Mesothelial cell of epicardium (in vitro differentiated cells): ENCODE results near the gene ERGIC1. TPM values are rescaled to one million over a fixed set of nuclear protein-coding genes. Genes with fewer than 3 reads are reported as not detected.

Source experiments
- DNase-seq, 2 experiments: peaks; one replicate each; pipeline ENCODE4 v3.0.0; 2021; ENCODE audit warnings: low spot score in 2 of 2; ENCODE audit not compliant: unreplicated experiment in 2 of 2
- H3K27ac Mint-ChIP-seq: 2 replicates; pipeline ENCODE4 v1.8.0; 2021; ENCODE audit warnings: mixed read lengths
- H3K27me3 Mint-ChIP-seq: 2 replicates; pipeline ENCODE4 v1.8.0; 2021; ENCODE audit warnings: low read depth, mixed read lengths
- H3K36me3 Mint-ChIP-seq: 2 replicates; pipeline ENCODE4 v1.8.0; 2021; ENCODE audit warnings: mixed read lengths
- H3K4me1 Mint-ChIP-seq: 2 replicates; pipeline ENCODE4 v1.8.0; 2021; ENCODE audit warnings: mixed read lengths
- H3K4me3 Mint-ChIP-seq: 2 replicates; pipeline ENCODE4 v1.8.0; 2021; ENCODE audit warnings: mild to moderate bottlenecking, moderate library complexity, mixed read lengths
- H3K9me3 Mint-ChIP-seq: 2 replicates; pipeline ENCODE4 v1.8.0; 2021; ENCODE audit warnings: mixed read lengths
- total RNA-seq: library from RNA; stranded (reverse); gene quantifications from 3 replicates; pipeline ENCODE4 v1.2.1, GENCODE V29; 2021
- TF ChIP-seq, protein P1 (sequence below): fragments of 200-600 bp; sonication (generic); IDR thresholded peaks from one replicate; pipeline ENCODE4 v1.5.0; 2021; ENCODE audit warnings: antibody characterized with exemption; ENCODE audit not compliant: unreplicated experiment

Gene ERGIC1
- total RNA-seq, 1 donor from 2014 or later: 107 TPM

DNA sequence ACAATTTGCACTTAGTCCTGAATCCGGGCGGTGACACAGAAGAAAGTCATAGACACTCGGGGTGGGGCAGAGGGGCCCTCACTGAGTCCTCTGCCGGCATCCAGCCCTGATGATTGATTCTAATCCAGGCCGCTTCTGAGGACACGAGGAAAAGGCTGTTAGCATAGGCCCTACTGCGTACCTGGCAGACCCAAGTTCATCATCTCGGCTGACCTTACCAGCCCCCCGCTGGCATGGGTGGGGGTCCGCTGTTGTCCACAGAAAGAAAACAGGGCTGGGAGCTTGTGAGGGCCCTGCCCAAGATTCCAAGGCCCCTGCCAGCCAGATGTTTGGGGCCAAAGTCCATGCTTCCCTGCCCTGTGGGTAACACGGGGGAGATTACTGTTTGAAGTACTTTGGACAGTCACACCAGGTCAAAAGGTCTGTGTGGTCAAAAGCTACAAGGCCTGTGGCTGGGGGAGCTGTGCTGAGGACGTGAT, 24.5 kb downstream of the ERGIC1 start:
- Mint-ChIP-seq H3K36me3 (peaks cover 4% of the 10 kb centered on the region), H3K27me3 (no peaks in the 10 kb centered on the region), H3K4me3 (no peak overlapping the region), H3K27ac (no peak overlapping the region), H3K4me1 (no peaks in the 10 kb centered on the region), H3K9me3 (no peaks in the 10 kb centered on the region)
- TF ChIP-seq, protein P1, sequence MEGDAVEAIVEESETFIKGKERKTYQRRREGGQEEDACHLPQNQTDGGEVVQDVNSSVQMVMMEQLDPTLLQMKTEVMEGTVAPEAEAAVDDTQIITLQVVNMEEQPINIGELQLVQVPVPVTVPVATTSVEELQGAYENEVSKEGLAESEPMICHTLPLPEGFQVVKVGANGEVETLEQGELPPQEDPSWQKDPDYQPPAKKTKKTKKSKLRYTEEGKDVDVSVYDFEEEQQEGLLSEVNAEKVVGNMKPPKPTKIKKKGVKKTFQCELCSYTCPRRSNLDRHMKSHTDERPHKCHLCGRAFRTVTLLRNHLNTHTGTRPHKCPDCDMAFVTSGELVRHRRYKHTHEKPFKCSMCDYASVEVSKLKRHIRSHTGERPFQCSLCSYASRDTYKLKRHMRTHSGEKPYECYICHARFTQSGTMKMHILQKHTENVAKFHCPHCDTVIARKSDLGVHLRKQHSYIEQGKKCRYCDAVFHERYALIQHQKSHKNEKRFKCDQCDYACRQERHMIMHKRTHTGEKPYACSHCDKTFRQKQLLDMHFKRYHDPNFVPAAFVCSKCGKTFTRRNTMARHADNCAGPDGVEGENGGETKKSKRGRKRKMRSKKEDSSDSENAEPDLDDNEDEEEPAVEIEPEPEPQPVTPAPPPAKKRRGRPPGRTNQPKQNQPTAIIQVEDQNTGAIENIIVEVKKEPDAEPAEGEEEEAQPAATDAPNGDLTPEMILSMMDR: no peak
- DNase-seq: no peak

DNA sequence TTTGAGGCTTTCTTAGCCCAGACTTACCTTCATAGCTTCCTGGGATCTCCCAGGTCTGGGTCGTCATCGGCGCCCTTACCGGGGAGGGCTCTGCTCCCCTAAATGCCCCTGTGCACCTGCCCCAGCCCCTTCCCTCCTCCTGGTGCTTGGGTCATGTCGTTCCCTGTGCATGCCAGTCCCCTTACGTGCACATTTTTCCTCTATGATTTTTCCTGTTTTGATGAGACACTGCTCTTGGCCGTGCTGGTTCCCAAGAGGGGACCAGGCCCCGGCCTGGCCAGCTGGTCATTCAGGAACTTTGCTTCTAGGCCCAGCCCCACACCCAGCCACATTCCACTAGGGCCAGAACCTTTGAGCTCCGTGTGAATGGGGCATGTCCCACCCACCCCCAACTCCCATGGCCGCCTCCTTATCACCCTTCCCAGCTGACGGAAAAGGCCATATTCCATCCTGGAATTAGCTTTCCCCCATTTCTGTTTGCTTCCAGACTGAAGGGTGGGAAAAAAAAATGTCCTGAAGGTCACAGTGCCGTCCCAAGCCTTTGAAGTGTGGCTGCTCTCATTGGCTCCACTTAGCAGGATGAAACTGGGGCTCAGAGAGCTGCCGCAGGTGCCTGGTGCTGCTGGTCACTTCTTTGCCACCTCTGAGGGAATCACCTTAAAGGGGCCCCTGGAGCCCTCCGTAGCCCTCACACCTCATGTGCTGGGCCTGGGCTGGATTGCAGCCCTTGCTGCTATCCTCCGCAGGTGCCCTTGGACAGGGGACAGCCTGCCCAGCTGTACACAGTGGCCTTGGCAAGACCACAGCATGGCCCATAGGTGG, 25.1 kb downstream of the ERGIC1 start:
- Mint-ChIP-seq H3K36me3 (peaks cover 4% of the 10 kb centered on the region), H3K27ac (no peak overlapping the region), H3K4me1 (no peaks in the 10 kb centered on the region), H3K27me3 (no peaks in the 10 kb centered on the region), H3K9me3 (no peaks in the 10 kb centered on the region), H3K4me3 (no peak overlapping the region)
- TF ChIP-seq, protein P1: no peak
- DNase-seq: no peak

DNA sequence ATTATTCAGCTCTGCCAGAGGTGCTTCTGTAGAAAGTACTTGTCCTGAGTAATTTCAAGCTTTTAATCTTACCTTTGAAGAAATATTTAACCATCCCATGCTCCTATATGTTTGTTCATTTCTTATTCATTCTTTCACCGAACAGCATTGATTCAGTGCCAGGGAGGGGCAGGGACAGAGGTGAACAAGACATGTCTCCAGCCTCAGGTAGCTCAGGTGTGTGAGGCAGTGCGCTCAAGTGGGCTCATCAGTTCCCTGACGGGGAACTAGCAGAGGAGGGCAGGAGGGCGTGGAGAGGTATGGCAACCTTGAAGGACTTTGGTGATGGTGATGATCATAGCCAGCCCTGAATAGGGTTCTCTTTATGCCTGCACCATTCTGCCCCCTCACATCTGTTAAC, 25.9 kb downstream of the ERGIC1 start:
- Mint-ChIP-seq H3K4me1 (no peaks in the 10 kb centered on the region), H3K27ac (peak overlapping the region; percentile 22), H3K27me3 (no peaks in the 10 kb centered on the region), H3K36me3 (peaks cover 4% of the 10 kb centered on the region), H3K4me3 (no peak overlapping the region), H3K9me3 (no peaks in the 10 kb centered on the region)
- TF ChIP-seq, protein P1: no peak
- no peak for DNase-seq

DNA sequence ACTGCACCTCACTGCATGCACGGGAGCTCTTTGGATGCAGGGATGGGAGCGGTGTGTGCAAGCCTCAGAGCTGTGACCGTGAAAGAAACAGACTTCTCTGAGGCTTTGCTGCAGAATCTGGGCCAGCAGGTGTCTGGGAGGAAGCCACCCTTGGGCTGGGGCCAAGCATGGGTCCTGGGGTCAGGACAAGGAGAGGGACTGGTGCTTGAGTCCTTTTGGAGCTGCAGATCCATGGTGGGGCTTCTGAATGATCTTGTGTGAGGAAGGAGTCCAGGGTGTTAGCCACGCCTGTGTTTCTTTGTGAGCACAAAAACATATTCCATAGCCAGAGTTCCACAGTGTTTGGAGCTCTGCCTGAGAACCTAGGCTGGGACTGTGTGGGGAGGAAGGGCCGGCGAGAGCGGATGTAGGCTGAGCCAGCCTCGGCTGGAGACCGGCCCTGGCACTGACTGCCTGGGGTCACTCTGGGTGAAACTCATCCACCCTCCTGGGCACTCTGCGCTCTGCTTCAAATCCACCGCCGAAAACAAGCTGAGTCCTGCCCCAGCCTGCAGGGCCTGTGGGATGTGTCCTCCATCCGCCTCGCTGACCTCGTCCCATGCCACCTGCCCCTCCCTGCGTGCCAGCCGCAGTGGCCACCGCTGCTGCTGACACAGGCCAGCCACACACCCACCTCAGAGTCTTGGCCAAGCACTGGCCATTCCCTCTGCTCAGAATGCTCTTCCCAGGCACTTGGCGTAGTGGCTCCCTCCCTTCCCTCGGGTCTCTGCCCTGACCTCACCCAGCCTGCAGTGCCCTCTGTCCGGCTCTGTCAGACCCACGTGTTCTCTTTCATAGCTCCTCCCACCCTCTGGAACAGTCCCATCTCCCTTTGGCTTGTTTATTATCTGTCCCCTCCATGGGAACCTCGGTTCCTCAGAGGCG, 26.7 kb downstream of the ERGIC1 start:
- Mint-ChIP-seq H3K27ac (peak overlapping the region; percentile 1), H3K4me1 (no peaks in the 10 kb centered on the region), H3K9me3 (no peaks in the 10 kb centered on the region), H3K36me3 (peaks cover 4% of the 10 kb centered on the region), H3K4me3 (no peak overlapping the region), H3K27me3 (no peaks in the 10 kb centered on the region)
- TF ChIP-seq, protein P1: no peak
- DNase-seq: no peak

DNA sequence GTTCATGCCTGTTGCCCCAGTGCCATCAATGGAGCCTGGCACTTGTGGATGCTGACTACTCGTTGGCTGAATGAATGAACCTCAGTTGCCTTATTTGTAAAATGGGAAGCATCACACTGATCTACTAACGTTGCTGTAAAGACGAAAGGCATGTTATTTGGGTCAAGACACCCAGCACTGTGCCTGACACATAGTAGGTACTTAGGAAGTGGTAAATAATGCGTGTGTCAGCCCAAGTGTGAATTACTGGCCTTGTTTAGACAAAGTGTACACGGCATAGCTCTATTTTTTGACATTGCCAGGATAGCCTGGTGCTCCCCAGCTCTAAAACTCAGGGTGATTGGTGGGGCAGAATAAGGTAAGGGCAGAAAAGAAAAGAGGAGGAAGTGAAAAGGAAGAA, 27.4 kb downstream of the ERGIC1 start:
- TF ChIP-seq, protein P1: no peak
- H3K4me3 Mint-ChIP-seq: no peak overlapping the region
- no peaks in the 10 kb centered on the region for H3K9me3 Mint-ChIP-seq
- H3K27me3 Mint-ChIP-seq: no peaks in the 10 kb centered on the region
- H3K36me3 Mint-ChIP-seq: peaks cover 3% of the 10 kb centered on the region
- no peaks in the 10 kb centered on the region for H3K4me1 Mint-ChIP-seq
- peak overlapping the region; percentile 1 for H3K27ac Mint-ChIP-seq
- DNase-seq: no peak
